HCT116 (cell line): ENCODE measurements around the gene ABHD14A.

Experiments
- CEBPB ChIP-seq: IDR thresholded peaks from 2 replicates; pipeline ENCODE4 v1.6.1; 2012; ENCODE audit warnings: low read depth
- EGR1 ChIP-seq: IDR thresholded peaks from 2 replicates; pipeline ENCODE4 v1.6.1; 2012; ENCODE audit warnings: low read depth
- EZH2 ChIP-seq: fragments of 200-600 bp; sonication (generic); IDR thresholded peaks from 2 replicates; pipeline ENCODE4 v1.6.1; 2017; ENCODE audit warnings: antibody characterized with exemption, mixed run types
- EZH2phosphoT487 ChIP-seq: fragments of 200-600 bp; IDR thresholded peaks from 2 replicates; pipeline ENCODE4 v1.6.1; 2018; ENCODE audit warnings: antibody characterized with exemption, borderline replicate concordance
- FOSL1 ChIP-seq: IDR thresholded peaks from 2 replicates; pipeline ENCODE4 v1.6.1; 2012; ENCODE audit warnings: low read depth
- JUND ChIP-seq: IDR thresholded peaks from 2 replicates; pipeline ENCODE4 v1.6.1; 2012
- MAX ChIP-seq: IDR thresholded peaks from 2 replicates; pipeline ENCODE4 v1.6.1; 2012
- POLR2A ChIP-seq: IDR thresholded peaks from 2 replicates; pipeline ENCODE4 v1.7.0; 2011; ENCODE audit warnings: borderline replicate concordance; ENCODE audit not compliant: insufficient read depth, insufficient read length; ENCODE audit errors: extremely low read depth
- POLR2AphosphoS5 ChIP-seq: IDR thresholded peaks from 2 replicates; pipeline ENCODE4 v1.6.1; 2011; ENCODE audit warnings: mild to moderate bottlenecking, low read depth, low read length, moderate library complexity
- REST ChIP-seq: IDR thresholded peaks from 2 replicates; pipeline ENCODE4 v1.6.1; 2012; ENCODE audit warnings: low read depth
- SP1 ChIP-seq: IDR thresholded peaks from 2 replicates; pipeline ENCODE4 v1.6.1; 2012; ENCODE audit warnings: low read depth
- YY1 ChIP-seq: IDR thresholded peaks from 2 replicates; pipeline ENCODE4 v1.6.1; 2011; ENCODE audit warnings: low read length, low read depth, moderate library complexity, mild to moderate bottlenecking; ENCODE audit not compliant: insufficient replicate concordance; ENCODE audit errors: extremely low read depth
- TF ChIP-seq, protein P1 (sequence below), 3 experiments: fragments of 200-600 bp in 1 of 3; sonication (generic) in 1 of 3; IDR thresholded peaks in 2 of 3; conservative IDR thresholded peaks in 1 of 3; 2 replicates each; pipeline ENCODE4 v1.5.1; 2012 to 2017; ENCODE audit warnings: low read depth in 2 of 3, low read length in 2 of 3, antibody characterized with exemption in 1 of 3, borderline replicate concordance in 1 of 3, control low read depth in 1 of 3, mild to moderate bottlenecking in 1 of 3, mixed read lengths in 1 of 3, mixed run types in 1 of 3, moderate library complexity in 1 of 3; ENCODE audit not compliant: insufficient read depth in 1 of 3

DNA sequence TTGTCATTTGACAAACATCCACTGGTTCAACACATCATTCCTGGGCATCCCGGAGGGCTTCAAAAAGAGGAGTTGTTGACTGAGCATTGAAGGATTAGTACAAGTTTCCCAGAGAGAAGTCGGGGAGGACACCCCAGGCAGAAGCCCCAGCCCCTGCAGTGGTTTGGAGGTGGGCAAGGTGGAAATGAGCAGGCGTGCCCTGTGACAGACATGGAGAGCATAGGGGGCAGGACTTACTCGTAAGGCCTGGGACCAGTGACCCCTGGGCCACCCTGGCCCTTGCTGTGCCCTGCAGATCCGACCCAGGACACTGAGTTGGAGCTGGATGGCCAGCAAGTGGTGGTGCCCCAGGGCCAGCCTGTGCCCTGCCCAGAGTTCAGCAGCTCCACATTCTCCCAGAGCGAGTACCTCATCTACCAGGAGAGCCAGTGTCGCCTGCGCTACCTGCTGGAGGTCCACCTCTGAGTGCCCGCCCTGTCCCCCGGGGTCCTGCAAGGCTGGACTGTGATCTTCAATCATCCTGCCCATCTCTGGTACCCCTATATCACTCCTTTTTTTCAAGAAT lies 26.8 kb upstream of the ABHD14A start:
- TF ChIP-seq, protein P1, sequence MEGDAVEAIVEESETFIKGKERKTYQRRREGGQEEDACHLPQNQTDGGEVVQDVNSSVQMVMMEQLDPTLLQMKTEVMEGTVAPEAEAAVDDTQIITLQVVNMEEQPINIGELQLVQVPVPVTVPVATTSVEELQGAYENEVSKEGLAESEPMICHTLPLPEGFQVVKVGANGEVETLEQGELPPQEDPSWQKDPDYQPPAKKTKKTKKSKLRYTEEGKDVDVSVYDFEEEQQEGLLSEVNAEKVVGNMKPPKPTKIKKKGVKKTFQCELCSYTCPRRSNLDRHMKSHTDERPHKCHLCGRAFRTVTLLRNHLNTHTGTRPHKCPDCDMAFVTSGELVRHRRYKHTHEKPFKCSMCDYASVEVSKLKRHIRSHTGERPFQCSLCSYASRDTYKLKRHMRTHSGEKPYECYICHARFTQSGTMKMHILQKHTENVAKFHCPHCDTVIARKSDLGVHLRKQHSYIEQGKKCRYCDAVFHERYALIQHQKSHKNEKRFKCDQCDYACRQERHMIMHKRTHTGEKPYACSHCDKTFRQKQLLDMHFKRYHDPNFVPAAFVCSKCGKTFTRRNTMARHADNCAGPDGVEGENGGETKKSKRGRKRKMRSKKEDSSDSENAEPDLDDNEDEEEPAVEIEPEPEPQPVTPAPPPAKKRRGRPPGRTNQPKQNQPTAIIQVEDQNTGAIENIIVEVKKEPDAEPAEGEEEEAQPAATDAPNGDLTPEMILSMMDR (IDR thresholded peaks at IDR 0.05 in 2 of 3, conservative IDR thresholded peaks at IDR 0.05 in 1 of 3; ENCODE audit: borderline replicate concordance in 1 of 3, insufficient read depth in 1 of 3, low read depth in 2 of 3, low read length in 2 of 3), result no peak
- no peak for TF ChIP-seq REST
- TF ChIP-seq POLR2AphosphoS5, result no peak
- no peak for TF ChIP-seq EZH2
- no peak for TF ChIP-seq SP1
- no peak for TF ChIP-seq FOSL1
- no peak for TF ChIP-seq EGR1
- no peak for TF ChIP-seq YY1
- TF ChIP-seq JUND, result no peak
- no peak for TF ChIP-seq POLR2A
- TF ChIP-seq EZH2phosphoT487, result no peak
- no peak for TF ChIP-seq CEBPB
- no peak for TF ChIP-seq MAX
